EH (cell line): Measurements from ENCODE around the gene ISLR.
"Not testable (repeated sequence)": the region's sequence is repeated elsewhere in the genome, so short reads cannot be mapped to it uniquely, and the experiment has no call there.

Experiments
- DNase-seq: peaks from one replicate; pipeline ENCODE4 v3.0.0-alpha.2; 2015; ENCODE audit warnings: low read depth

ISLR gene

DNA sequence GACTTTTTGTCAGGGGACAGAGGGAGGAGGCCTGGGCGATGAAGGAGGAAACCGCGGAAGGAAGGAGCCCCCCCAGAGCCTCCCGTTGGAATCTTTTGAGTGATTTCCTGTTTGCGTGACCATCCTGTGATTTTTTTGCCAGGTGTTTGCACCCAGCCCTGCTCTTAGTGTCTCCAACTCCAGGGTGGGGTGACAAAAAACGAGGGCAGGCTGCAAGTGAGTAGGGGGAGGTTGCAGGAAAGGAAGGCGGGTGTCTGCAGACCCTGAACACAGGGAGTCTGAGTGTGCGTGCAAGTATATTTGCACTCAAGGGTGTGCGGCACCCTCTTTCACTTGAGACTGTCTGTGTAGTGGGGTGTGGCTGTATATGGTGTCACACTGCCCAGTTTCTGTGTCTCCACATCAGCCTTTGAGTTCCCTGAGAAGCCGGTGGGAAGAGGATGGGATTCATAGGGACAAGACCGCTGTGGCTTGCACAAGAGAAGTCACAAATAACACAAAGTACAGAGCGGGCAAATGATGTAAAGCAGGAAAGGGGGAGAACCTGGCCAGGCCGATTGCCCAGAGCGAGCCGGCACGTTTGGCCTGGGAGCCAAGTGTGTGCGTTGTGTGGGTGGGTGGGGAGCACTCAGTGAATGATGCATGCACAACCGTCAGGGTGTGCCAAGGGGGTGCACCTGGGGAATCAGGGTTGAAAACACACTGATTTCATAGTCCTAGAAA is 36.5 kb upstream of the ISLR start:
- DNase-seq, result no peak

DNA sequence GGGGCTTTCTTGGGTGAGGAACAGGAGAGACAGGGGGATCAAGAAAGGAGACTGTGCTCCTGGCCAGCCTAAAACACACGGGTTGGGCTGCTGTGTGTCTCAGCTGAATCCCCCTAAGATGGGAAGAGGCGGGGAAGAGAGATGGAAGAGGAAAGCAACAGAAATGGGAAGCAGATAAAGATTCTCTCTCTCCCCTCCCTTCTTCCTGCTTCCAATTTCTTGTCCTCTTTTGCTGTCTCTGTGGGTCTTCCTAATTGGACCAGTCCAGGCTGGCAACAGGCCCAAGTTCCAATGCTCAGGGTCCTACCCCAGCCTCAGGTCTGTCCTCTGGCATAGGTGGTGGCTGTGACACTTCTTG is 36.0 kb upstream of the ISLR start:
- no peak for DNase-seq

DNA sequence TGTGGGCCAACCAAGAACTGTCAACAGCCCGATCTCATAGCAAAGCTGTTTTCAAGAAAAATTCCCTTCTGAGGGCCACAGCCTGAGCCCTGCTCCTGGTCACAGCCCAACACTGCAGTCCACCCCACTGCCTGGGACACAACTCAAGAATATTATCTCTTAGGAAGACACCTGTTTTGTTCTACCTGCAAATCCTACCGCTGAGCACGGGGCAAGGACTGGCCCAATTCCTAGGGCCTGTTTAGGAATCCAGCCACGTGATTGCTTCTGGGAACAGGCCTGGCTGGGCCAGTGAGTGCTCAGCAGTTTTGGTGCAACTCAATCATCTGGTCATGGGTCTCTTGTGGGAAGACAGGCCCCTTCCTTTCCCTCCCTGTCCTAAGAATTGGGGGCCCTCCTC is 34.9 kb upstream of the ISLR start:
- no peak for DNase-seq

DNA sequence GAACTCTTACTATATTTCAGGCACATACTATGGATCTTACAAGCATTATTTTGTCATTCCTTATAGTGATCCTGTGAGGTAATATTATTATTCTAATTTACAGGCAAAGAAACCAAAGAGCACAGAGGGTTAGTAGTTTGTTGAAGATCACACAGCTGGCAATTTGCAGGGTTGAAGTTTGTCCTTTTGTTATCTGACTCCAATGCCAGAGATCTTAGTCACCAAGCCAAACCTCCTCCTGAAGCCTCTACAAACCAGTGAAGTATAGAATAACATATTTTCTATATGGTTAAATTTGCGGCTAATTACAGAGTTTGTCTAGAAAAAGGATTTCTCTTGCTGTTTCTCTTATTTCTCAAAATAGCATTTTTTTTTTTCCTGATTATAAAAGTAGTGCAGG is 31.9 kb upstream of the ISLR start:
- DNase-seq, result no peak

DNA sequence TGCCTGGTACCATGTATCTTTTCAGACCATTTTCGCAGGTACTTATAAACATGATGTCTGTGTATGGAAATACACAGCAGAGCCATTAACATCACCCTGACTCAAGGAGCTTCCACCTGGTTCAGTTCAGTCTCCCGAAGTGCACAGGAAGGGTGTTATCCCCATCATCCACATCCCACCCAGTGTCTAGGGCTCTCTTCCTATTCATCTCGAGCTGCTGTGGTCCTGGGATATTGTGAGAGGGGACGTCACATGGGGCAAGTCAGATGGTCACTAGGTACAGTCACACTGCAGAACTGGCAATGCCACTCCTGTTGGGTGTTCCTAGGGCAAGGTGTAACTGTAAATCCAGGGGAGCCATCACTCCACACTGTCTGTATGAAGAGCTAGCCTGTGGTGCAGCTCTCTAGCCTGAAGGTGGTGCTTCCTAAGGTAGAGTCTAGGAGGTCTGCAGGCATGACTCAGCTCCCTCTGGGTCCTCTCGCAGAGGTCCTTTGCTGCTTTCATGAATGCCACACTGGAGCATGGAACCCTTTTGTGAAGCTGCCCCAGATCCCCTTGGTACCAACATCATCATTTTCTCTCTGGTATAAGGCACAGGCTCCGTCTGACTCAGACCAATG is 29.2 kb upstream of the ISLR start:
- DNase-seq, result no peak

DNA sequence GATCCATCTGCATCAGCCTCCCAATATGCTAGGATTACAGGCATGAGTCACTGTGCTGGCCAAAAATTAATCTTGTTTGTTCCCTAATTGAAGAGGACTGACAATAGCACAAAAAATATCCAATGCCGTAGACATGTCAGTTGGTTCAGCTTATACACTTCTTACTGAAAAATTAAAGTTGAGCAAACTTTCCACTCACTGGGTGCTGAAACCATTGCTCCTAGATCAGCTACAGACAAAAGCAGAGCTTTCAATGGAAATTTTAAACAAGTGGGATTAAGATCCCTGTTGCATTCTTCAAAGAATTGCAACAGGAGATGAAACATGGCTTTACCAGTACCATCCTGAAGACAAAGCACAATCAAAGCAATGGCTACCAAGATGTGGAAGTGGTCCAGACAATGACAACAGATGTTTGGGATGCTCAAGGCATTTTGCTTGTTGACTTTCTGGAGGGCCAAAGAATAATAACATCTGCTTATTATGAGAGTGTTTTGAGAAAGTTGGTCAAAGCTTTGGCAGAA is 27.2 kb upstream of the ISLR start:
- no peak for DNase-seq

DNA sequence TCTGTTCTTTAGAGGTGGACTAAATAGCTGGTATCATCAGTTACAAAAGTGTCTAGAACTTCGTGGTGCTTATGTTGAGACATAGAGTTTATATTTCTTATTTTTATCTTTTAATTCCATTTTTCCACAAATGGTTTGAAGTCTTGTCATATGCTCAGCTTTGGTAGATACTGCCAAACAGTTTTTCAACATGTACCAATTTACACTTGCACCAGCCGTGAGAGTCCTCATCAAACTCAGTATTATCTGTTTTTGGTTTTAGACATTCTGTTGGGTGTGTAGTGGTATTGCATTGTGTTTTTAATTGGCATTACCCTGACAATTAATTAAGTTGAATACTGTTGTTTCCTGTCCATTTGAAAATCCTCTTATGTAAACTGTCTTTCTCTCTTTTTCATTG is 26.5 kb upstream of the ISLR start:
- no peak for DNase-seq

DNA sequence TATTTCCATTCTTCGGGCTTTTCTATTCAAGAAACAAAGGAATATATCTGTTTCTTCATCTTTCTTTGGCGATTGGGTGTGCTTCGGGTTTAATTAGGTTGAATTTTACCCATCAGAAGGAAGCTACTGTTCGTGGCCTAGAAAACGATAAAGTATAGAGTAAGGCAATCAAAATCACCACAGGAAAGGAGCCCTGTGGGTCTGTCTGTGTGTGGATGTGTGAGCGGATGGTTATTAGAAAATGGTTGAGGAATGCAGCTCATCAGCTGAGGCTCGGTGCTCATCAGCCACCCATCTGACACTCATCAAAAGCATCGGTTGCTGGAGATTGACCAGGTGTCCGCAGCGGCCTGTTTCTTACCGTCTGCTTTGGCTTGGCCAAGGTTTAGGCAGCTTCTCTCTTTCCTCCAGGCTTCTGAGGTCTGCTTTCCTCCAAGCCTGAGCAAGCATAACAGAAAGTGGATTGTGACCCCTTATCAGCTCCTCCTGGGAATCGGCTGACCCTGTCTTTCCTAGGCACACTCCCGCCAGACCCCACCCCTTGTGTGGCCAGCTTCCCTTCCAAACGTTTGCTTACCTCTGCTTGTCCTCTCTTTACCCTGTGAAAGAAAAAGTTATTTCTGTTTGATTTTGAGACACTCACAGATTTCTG is 17.6 kb upstream of the ISLR start:
- DNase-seq, result no peak

DNA sequence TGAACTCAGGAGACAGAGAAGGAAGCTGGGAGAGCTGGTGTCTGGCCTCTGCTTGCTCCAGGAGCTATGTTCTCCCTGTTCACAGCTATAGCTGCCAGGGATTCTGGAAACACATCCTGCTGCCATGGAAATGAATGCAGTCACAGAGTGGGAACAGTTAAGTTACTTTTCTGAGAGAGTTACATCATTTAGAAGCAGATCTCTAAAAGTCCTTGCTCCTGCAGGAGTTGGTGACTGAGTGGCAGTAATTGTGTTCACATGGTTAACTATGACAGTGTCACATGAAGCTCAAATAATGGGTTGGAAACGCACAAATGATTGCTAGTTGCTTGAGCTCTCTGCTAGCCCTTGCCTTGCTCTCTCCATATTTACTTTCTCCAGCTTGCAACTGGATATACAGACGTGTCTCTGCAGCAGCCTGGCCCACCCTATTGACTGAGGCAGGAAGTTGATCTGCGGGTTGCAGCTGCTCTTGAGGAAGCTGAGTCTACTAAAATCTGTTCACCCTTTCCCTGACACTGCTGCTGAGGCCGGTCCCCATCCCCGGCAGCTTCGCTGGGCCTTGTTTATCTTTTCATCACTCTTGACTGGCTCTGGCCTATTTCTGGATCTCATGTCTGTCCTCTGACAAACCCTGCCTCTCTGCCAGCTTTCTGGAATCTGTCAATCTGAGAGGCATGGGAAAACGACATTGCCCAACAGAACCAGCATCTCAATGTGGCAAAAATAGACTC is 16.7 kb upstream of the ISLR start:
- DNase-seq, result peak; percentile 63

DNA sequence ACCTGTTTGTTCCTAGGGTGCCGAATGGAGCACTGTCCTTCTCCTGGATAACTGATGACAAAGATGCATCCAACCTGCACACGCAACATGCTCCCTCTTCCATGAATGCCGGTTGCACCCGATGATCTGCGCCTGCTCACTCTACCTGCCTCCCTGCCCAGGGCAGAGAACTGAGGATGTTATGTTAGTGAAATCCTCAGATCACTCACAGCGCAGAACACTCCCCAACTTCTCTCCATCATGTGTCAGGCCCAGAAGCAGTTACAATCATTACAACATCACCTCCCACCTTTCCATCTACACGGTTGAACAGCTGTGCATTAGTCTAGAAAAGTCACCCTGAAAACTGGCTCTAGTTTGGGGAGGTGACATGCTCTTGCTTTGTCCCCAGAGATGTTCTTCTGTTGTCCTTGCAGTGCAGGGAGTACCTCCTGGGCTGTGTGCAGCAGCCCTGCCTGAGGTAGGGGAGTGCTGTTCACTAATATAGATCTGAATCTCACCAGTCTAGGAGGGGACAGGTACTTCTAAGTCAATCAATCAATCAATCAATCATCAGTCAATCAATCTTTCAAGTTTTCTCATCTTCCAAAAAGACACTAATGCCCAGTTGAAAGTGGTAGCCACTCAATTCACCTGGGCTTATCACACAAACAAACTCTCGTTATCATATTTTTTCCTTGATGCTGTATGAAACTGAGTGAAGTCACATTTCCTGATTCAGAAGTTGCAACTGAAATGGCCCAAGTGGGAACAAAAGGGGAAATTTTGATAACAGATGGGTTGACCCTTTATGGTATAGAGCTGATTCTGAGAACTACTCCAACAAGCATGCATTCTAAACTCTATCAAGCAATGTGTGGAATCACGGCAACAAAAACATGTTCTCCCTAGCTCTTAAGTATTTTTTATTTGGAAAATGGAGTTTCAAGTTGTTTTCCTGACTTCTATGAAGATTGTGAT is 15.4 kb upstream of the ISLR start:
- DNase-seq, result no peak

DNA sequence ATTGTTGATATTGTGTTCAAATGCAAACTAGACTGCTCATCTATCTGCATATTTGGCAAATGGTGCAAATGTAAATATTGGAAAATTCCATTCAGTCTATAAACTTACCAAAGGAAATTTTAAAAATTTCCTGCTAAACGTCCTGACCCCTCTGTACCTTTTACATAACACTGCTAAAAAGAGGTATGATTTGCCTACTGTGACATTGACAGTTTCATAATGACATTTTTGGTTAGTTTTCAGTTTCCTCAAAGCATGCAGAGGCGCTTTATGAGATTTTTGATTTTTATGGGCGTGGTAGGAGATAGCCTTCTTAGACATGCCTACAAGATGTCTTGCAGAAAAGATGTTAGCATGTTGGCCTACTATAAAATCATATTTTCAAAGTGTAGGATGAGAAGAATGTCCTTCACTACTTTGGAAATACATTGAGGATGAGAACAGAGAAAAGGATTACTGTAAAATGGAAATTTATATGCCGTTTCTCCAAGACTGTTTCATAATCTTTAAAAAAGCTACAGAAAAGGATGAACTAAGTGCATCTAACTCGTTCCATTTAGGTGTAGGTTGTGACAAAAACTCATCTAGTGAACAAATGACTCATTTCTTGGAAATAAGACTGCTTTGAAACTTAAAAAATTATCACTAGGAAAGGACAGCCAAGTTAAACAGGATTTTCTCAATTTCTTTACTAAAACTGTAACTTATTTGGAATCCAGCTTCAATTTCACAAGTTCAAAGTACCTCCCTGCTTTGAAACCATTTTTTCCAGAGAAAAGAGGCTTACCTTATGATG is 14.5 kb upstream of the ISLR start:
- no peak for DNase-seq

DNA sequence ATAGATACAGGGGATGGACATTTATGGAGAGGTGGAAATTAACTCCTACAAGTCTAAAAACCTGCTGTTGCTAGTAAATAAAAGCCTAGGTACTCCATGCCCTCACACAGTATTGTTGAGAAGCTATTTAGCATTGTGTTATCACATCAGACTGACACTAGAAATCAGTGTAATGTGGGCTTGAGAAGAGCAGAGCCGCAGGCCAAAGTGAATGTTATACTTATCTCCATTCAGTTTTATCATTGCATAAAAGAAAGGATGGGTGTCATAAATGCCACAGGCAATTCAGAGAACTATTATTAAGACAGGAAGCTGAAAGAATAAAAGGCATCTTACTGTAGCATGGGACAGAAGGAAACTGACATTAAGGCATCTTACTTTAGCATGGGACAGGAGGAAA is 13.7 kb upstream of the ISLR start:
- DNase-seq, result no peak

DNA sequence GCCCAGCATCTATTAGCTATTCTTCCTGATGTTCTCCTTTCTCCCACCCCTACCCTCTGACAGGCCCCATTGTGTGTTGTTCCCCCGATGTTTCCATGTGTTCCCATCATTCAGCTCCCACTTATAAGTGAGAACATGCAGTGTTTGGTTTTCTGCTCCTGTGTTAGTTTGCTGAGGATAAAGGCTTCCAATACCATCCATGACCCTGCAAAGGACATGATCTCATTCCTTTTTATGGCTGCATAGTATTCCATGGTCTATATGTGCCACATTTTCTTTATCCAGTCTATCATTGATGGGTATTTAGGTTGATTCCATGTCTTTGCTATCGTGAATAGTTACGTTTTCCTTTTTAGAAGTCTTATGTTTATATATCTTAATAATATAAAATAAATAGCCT is 13.1 kb upstream of the ISLR start:
- not testable (repeated sequence) for DNase-seq

DNA sequence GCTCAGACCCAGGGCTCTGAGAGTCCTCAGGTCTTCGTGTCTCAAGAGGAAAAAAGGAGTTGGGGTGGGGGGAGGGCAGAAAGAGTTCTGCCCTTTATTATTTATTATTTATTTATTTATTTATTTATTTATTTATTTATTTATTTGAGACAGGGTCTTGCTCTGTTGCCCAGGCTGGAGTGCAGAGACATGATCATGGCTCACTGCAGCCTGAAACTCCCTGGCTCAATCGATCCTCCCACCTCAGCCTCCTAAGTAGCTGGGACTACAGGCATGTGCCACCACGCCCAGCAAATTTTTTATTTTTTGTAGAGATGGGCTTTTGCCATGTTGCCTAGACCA is 11.3 kb upstream of the ISLR start:
- DNase-seq, result not testable (repeated sequence)

DNA sequence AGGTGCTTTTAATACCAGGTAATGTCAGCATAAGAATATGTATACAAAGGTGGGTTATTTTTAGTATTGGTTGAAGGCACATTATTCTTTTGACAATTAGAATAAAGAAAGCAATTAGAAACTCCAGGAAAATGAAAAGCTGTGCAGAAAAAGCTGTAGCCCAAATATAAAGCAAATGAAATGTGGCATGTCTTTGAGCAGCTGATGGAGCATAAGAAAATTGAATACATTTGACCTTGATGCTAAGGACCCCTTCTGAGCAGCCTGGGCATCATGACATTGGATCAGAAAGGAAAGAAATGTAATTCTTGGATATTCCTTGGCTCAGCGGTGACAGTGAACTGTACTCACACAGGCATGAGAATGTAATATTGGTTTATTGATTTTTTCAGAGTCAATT is 8.0 kb upstream of the ISLR start:
- no peak for DNase-seq

DNA sequence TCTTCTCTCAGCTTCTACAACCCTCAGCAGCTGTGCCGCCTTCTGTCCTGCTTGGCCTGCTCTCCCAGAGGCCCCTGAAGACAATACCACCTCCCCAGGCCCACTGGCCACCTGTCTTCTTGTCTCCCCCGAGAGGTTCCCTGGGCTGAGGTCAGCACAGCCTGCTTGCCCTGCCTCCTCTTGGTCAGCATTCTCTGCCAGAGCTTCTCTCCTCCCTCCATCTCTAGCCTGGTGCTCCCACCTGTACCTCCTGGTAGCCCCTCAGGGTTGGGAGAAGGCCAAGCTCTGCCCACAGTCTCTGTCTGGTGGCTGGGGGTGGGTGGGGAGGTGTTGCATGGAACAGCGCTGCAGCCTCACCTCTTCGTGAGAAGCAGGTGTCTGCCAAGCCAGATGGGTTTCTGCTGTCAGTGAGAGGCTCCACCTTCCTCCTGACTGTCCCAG is 5.6 kb upstream of the ISLR start:
- no peak for DNase-seq

DNA sequence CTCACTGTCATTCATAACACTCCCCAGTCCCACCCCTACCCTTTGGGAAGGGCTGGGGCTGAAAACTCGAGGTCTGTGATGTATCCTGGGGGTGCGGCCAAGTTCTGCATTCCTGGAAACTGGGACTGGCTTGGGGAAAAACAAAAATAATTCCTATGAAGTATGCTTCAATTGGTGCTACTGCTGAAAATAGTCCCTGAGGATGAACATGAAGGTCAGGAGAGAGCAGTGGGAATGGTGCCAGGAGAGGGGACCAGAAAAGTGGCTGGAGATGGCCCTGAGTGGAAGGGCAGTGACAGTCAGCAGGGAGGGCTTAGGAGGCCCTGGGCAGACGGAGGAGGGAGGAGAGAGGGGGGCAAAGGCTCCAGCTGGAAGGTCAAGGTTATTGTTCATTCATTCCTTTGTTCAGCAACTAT is 4.8 kb upstream of the ISLR start:
- DNase-seq, result no peak

DNA sequence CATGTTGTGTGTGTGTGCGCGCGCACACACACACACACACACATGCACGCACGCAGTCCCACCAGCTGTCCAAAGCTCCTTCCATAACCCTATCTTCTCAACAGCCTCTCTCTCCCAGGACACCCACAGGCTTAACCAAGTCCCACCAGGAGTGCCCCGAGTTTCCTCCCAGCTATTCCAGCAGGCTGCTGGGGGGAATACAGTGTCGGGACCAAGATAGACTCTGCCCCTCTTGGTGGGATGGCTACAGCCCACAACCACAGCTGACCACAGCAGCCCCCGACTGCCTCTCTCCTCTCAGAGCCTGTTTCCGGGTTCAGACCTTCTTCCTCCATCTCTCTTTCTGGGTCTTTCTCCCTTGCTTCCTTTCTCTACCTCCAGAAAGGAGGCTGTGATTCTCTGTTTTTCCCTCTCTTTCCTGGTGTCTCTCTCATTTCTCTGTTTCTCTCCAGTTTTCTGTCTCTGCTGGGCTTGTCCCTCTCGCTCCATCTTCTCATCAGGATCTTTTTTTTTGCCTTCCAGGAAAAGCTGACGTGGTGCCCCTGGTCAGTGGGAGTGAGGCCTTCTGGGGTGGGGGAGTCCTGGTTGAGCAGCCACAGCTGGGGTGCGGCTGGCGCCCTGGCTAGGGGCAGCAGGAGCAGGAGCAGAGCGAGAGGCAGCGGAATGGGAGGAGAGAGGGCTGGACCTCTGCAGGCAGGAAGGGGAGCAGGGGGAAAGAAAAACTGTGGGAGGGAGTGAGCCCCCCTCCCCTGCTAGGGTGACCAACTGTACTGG is 3.3 kb upstream of the ISLR start:
- no peak for DNase-seq

DNA sequence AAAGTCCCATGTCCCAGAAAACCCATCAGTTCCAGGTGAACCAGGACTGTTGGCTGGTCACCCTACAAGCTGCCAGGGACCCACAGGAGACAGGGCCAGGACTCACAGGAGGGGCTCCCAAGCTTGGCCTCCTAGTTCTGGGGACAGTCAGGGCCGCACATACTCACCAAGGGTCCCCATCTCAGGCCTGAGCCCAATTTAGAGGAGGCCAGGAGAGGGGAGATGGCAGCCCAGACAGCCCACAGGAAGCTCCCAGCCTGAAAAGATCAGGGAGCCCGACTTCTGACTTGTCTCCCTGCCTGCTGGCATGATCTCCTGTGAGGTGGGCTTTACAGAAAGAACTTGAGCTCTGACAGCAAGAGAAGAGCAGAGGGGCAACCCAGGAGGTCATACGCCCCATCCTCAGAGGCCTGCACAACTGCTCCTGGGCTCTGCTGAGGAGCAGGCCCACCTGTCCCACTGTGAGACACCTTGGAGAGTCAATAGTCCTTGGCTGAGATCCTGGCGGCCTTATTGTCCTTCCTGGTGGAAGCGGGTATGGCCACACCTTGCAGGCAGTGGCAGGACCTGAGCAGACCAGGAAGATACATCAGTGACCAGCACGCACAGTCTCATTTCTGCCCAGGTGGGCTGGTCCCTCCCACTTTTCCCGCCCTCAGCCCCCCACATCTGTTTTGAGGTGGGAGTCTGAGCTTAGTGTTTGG is 2.5 kb upstream of the ISLR start:
- no peak for DNase-seq
